Midbrain (tissue), 1 donor: ENCODE measurements around the gene TCF3.

Source experiments
- DNase-seq: peaks from one replicate; lab custom pipeline; 2025; lab: John Stamatoyannopoulos, UW

Gene TCF3

DNA sequence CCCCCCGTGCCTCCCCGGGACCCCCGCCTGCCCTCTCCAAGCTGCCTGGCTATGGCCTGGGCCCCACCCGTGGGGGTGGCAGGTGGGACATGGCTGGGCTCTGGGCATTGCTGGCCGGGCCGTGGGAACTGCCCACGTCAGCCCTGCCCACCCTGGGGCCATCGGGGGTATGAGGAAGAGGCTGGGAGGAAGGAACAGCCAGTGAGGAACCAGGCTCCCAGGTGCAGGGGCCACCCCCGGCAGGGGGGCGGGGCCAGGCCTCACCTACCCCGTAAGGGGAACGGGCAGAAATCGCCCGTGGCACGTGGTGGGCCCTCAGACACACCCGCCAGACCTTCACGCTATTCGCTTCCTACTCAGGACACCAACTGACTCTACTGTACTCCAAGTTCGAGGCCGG, 22.4 kb downstream of the TCF3 start:
- no peak for DNase-seq

DNA sequence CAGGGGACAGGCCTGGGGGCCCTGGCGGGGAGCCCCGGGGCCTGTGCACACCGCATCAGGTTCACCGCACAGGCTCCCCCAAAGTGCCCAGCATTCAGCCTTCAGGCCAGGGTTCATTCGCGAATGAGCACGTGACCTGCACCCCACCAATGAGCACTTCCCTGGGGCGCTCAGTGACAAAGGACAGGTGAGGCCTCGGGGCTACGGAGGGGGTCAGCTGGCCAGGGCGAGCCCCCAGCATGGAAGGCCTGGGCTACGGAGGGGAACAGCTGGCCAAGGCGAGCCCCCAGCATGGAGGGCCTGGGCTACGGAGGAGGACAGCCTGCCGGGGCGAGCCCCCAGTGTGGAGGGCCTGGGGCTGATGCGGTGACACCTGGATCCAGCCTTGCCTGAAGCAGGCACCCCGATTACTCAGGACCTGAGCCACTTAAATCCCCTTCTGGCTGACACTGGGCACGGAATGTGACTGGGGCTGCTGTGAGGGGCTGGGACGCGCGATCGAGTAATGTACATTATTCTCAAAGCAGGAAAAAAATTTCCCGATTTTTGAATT, 23.1 kb downstream of the TCF3 start:
- DNase-seq = no peak

DNA sequence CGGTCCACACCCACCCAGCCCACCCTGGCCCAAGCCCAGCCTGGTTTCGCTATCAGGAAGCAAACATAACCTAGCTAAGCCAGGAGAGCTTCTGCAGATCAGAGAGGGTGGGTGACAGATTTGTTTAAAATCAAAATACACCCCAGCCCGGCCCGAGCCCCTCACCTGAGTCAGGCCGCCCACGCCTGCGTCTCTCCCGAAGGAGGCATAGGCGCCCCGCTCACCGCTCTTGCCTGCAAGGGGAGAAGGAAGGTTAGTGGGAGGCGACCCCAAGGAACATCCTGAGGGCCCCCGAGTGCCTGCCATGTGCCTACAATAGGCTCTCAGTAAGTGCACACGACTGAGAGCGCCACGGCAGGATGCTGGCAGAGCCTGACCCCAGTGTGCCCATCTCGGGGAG, 25.2 kb downstream of the TCF3 start:
- no peak for DNase-seq

DNA sequence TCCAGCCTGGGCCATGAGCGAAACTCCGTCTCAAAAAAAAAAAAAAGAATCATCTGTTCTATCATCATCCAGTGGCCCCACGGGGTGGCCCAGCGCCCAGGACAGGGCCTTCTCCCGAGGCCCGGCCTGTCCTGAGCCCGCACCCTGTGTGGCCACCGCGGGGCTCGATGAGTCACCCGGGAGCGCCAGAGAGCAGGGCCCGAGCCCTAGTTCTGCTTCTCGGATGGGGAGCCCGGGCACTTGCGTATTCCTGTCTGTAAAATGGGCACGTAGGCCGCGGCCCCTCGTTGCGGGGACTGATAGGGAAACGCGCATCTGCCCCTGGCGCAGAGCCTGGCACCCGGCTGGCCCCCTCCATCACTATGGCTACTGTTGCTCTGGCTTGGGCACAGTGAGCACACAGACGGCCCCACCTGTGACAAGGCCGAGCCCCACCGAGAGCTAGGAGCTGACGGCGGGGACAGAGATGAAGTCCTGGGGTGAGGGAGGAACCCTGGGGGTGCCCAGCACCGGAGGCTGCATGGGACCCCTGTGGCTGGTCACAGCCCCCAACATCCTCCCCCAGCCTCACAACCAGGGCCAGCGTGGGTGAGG, 25.9 kb downstream of the TCF3 start:
- DNase-seq = no peak

DNA sequence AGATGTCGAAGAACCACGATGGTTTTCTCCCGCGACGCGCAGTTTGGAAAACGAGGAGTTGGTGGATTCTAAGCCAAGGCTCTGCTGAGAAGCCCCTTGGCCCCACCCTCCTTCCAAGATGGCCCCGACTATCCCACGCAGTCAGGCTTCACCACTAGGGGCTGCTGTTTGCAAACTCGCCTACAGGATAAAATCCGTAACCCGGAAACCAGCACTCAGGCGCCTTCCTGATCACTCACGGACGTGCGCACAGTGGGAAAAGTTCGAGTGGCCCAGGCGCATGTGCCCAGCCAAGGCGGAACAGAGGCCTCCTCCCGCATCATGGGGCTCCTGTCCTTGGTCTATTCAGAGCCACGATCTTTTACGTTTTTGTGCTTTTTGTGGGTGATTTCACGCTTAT, 28.0 kb downstream of the TCF3 start:
- peak; percentile 30 for DNase-seq

DNA sequence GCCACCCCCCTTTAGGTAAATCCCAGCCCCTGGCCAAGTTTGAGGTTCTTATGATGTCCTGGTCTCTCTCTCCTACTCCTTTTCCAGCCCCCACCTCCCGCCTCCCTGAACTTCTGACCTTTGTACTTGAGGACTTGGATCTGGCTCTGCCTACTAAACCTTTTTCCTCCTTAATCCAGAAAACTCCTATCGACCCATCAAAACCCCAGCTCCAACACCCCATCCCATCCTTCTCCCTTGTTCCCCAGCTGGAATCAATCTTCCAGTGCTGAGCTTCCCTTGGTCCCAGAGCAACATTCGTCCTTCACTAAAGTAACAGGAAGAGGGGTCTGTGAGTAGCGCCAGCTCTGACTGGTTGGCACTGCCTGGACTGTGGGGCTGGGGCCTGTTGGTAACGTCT, 29.9 kb downstream of the TCF3 start:
- no peak for DNase-seq

DNA sequence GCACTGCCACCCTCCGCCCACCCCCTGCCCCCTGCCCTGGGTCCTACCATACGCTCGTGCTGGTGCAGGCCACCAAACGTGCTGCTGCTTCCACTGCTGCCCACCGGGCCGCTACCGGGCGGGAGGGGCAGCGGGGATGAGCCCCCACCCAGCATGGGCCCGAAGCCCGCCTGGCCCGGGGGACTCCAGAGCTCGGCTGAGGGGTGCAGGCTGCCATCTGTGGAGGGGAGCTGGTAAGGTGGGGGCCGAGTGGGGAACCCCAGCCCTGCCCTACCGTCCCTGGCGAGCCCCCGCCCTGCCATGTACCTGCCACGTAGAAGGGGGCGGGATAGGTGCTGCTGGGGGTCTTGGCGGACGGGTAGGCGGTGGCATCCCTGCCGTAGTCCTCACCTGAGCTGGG, 30.4 kb downstream of the TCF3 start:
- no peak for DNase-seq

DNA sequence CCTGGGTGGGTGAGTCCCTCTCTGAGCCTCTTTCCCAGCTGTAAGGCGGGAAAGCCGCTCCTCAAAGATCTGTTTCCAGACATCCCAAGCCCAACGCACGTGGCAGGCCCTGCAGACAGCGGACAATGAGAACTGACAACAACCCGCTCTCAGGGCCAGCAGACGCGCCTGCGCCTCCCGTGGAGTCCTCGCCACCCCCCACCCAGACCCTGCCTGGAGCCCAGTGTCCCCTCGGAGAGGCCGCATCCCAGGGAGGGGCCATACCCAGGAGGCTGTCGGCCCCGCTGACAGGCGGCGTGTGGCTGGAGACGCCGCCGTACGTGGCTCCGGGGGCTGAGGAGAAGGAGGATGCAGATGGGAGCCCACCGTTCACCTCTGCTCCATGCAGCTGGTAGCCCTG, 30.8 kb downstream of the TCF3 start:
- no peak for DNase-seq

DNA sequence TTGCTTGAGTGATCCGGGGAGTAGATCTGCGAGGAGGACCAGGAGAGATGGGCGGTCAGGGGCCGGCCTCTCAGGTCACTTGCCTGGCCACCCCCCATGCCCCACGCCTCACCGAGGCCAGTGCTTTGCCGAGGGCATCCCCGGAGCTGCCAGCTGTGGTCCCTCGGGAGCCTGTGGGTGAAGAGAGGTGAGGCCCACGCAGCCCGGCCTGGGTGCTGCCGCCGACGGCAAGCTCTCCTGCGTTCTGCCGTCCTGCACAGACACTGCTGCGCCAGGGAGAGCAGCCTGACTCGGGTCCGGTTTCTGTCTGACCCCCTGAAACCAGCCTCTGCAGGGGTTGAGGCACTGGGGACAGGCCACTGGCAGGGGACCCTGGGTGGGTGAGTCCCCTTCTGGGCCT, 31.4 kb downstream of the TCF3 start:
- no peak for DNase-seq

DNA sequence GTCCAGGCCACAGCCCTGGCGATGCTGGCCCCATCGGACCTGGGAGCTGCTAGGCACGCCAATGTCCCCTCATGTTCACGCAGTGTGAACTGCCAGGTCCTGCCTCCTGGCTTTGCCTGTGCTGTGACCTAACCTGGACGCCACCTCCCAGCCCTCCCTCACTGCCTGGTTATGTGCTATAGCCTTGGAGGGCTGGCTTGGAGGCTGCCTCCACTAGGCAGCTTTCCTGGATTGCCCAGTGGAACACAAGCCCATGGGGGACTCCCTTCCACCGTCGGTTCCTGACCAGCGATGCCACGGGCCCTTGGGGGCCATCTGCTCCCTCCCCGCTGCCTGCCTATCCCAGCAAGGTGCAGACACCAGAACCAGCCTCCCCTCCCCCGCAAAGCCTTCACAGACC, 31.9 kb downstream of the TCF3 start:
- no peak for DNase-seq

DNA sequence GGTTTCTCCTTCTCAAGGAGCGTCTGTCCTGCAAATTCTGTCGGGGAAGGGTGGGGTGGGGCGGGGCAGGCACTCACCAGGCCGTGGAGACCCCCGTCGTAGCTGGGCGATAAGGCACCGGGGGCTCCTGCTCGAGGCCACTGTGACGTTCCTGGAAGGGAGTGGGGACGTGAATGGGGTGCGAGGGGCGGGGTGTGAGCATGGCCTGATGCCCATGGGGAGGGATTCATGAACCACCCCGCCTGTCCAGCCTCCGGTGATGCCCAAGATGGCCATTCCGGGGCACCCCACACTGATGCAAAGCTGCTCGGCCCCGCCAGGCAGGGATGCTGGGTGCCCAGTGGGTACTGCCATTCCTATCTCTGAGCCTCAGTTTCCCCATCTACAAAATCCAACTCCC, 32.7 kb downstream of the TCF3 start:
- no peak for DNase-seq

DNA sequence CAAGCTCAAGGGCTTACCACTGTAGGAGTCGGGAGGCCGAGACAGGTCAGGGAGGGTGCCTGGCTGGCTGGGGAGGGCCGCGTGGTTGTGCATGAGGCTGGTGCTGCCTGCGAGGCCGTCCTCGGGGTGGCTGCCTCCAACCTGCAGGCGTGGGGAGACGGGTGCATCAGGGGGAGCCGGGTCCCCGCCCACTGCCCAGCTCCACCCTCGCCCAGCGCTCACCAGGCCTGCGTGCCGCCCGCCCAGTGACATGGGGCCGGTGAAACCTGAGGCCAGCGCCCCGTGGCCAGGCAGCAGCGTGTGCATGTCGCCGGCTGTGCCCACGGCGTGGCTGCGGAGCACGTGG, 33.3 kb downstream of the TCF3 start:
- DNase-seq = no peak

DNA sequence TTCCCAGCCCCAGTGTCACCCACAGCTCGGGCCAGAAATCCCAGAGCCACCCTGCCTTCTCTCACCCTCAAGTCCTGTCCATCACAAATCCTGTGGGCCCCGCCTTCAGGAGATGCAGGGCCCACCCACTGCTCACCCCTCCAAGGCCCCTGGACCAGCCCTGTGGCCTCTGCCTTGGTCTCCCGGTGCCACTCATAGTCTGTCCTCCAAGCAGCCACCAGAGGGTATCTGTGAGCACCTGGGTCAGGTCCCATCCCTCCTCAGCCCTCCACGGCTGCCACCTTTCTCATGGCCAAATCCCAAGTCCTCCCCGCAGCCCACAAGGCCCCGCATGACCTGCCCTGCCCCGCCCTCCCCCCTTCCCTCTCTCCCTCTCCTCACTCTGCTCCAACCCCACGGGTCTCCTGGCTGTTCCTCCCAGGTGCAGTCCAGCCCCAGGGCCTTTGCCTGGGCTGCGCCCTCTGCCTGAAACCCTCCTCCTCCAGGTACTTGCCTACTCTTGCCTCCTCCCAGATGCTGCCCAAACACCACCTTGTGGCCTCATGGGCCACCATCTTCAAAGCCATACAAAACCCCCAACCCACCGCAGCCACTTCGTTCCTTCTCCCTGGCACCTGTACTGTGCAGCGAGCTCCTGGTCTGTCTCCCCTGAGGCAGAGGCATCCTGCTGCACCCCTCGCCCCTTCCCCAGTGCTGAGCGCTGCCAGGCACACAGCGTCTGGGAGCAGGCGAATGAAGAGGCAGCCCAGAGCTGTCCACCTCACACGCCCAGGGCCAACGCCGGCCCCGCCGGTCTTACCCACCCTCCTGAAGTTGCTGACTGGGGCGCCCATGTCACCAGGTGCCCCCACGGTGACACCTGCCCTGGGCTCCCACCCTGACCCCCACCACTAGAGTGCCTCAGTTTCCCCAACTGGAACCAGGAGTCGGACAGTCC, 34.0 kb downstream of the TCF3 start:
- no peak for DNase-seq

DNA sequence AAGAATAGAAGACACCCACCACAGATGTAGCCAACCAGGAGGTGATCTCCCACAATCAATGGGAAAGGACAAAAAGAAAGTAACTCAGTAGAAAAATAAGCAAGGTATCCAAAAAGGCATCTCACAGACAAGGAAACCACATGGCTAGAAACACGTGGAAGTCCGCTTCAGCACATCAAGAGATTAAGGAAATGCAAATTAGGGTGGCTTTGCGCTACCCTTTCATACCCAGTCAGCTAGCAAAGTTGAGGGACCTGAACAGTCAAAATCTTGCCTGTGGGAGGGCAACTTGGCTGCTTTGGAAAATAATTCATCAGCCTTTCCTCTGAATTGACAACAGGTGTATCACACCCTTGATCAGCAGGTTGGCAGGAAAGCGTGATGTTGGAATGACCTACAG, 35.5 kb downstream of the TCF3 start:
- no peak for DNase-seq

DNA sequence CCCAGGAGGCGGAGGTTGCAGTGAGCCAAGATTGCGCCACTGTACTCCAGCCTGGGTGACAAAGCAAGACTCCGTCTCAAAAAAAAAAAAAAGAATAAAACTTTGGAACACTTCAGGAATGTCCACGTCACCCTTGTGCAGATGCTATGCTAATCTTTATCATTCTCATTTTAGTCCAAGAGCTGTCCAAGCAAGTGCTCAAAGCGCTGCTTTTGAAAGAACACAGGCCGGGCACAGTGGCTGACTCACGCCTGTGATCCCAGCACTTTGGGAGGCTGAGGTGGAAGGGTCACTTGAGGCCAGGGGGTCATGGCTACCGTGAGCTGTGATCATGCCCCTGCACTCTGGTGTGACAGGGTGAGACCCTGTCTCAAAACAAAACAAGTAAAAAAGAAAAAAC, 36.0 kb downstream of the TCF3 start:
- DNase-seq = no peak

DNA sequence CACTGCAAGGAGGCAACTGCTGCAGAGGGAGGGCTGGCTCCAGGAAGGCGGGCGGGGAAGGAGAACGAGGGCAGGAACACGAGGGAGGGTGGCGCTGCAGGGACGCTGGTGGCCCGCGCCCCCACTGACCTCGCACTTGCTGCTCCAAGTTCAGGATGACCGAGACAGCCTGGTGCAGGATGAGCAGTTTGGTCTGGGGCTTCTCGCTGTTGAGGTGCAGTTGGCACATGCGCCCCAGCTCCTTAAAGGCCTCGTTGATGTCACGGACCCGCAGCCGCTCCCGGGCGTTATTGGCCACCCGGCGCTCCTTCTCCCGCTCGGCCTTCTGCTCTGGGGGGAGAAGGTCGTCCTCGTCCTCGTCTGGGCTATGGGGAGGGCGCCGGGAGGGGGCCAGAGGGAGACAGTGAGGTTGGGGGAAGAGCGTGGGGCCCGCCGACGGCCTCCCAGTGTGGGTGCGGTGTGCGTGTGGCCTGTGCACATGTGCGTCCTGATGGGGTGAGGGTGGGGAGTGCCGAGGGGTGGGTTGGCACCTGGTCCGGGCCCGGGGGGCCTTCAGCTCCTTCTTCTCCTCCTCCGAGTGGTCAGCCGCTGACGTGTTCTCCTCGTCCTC, 37.2 kb downstream of the TCF3 start:
- no peak for DNase-seq

DNA sequence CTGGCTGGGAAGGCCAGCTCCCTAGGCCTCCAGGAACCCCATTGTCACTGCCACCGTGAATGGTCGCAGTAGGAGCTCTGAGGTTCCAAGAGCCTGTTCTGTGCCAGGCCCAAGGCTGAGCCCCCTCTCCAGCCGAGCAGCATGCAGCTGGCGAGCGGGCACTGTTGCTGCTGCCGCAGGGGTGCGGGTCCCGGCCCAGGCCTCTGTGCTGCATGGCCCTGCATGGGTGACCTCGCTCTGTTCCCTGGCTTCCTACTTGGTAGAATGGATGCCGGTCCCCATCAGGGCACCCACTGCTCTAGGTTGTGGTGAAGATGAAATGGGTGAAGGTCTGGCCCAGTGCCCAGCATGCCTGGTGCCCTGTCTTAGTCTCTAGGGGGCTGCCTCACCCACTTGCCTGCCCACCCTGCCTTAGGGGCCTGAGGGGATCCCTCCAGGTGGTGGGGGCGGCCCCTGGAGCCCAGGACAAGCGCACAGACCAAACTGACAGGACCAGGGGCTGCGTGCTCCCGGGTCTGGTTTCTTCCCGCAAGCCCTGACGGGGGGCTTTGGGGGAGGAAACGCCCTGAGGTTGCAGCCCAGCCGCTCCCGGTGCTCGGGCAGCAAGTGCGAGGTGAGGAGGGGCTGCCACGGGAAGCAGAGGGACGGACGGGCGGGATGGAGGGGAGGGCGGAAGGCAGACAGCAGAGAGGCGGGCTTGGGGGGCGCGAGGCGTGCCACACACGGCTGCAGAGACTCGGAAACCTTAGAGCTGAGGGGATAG, 38.4 kb downstream of the TCF3 start:
- DNase-seq = no peak

DNA sequence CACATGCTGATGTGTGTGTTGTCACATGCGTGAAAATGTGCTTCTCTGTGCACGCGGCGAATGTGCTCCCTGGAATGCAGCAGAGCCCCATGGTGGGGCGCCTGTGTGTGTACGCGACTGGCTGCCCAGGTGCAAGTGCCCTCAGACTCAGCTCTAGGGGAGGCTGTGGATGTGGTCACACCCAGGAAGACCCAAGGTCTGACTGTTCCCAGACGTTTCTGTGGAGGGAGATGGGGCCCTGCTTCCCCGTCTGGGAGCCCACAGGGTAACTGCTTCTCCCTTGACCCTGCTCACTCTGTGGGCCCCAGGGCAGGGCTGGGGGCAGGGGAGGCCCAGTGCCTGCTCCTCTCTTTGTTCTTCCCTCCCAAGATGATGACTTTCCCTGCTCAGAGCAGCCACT, 39.3 kb downstream of the TCF3 start:
- DNase-seq = no peak

DNA sequence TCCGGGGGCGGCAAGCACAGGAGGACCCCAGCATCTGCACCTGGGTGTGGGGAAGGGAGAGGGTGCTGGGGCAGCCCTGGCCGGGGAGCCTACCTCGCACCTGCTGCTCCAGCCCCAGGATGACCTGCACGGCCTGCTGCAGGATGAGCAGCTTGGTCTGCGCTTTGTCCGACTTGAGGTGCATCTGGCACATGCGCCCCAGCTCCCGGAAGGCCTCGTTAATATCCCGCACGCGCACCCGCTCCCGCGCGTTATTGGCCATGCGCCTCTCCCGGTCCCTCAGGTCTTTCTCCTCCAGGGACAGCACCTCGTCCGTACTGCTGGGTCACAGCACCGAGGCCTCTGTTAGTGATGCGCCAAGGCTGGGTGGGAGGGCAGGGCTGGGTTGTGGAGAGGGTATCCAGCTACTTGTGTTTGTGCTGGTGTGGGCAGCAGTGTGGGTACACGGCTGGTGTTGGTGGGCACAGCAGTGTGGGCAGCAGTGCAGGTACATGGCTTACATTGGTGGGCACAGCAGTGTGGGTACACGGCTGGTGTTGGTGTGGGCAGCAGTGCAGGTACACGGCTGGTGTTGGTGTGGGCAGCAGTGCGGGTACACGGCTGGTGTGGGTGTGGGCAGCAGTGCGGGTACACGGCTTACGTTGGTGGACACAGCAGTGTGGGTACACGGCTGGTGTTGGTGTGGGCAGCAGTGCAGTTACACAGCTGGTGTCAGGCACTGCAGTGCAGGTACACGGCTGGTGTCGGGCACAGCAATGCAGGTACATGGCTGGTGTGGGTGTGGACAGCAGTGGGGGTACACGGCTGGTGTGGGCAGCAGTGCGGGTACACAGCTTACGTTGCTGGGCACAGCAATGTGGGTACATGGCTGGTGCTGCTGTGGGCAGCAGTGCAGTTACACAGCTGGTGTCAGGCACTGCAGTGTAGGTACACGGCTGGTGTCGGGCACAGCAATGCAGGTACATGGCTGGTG, 40.0 kb downstream of the TCF3 start:
- DNase-seq = no peak

DNA sequence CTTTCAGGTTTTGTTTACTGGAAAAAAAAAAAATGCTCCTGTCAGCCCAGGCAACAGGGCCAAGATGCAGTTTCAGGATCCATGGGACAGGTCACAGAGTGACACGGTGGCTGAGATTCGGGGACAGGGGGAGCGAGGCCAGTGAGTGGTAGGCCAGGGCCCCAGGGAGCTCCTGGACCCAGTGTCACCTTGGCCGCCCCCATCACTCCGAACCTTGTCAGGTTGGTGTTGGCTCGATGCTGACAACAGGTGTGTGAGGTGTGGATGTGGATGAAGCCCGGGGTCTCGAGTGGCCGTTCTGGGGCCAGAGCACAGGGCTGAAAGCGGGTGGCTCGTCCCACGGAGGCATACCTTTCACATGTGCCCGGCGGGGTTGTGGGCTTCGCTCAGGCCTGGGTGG, 41.1 kb downstream of the TCF3 start:
- DNase-seq = no peak

DNA sequence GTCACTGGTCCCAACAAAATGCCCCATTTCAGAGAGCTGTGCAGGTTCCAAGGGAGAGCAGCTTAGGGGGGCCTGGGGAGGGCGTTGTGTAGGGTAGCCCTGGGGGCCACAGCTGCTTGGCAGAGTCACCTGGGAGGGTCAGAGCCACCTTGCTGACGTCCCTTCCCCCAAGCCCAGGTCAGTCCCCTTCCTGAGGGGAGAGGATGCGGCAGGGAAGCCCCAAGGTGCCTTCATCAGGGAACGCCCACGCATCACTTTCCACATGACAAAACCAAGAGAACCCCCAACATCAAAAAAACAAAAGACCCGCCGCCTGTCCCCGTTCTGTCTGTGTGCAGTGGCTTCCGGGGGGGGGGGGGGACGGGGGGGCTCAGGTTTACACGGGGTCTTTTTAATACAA, 41.8 kb downstream of the TCF3 start:
- DNase-seq = no peak
